Lower leg skin (tissue), 4 donors: ENCODE data around the gene CCT6B. TPM values are rescaled to one million over a fixed set of nuclear protein-coding genes. Genes with fewer than 3 reads are reported as not detected.

Source experiments
- DNase-seq, 2 donors: peaks; one replicate each; pipeline ENCODE4 v3.0.0-alpha.2; 2019; ENCODE audit warnings: low spot score in 2 of 2
- H3K4me3 ChIP-seq: fragments of 200-600 bp; sonication (generic); 2 replicates; pipeline ENCODE4 v1.5.1; 2017; ENCODE audit warnings: mild to moderate bottlenecking, low read depth; ENCODE audit not compliant: poor library complexity, severe bottlenecking
- POLR2A ChIP-seq, 2 donors: fragments of 450-650 bp; IDR thresholded peaks; one replicate each; pipeline ENCODE4 v1.6.1; 2016 to 2017; ENCODE audit warnings: antibody characterized with exemption in 2 of 2, mild to moderate bottlenecking in 1 of 2, moderate library complexity in 1 of 2
- WGBS, 2 donors: methylation state at CpG; one replicate each; pipeline ENCODE4 v1.1.5; 2018; 5-methylcytosine and 5-hydroxymethylcytosine counted together
- intact Hi-C: fragments of 100-400 bp; cut with DNase I; formaldehyde crosslinking; loops from one replicate; pipeline ENCODE4 v1.15.0; 2023; ENCODE audit warnings: low total_unique reads
- total RNA-seq, 4 donors: library from RNA; depleted of rRNA; stranded (reverse); fragments of >200 nt; gene quantifications; one replicate each; pipeline ENCODE4 v1.1.0, GENCODE V29; 2016
- TF ChIP-seq, protein P1 (sequence below), 3 donors: fragments of 450-650 bp; IDR thresholded peaks; one replicate each; pipeline ENCODE4 v1.5.1; 2016; ENCODE audit warnings: antibody characterized with exemption in 3 of 3, mild to moderate bottlenecking in 3 of 3, moderate library complexity in 2 of 3

Gene CCT6B
- total RNA-seq, 4 donors from 2014 or later = 1.3 to 3.4 (median 1.8) TPM

DNA sequence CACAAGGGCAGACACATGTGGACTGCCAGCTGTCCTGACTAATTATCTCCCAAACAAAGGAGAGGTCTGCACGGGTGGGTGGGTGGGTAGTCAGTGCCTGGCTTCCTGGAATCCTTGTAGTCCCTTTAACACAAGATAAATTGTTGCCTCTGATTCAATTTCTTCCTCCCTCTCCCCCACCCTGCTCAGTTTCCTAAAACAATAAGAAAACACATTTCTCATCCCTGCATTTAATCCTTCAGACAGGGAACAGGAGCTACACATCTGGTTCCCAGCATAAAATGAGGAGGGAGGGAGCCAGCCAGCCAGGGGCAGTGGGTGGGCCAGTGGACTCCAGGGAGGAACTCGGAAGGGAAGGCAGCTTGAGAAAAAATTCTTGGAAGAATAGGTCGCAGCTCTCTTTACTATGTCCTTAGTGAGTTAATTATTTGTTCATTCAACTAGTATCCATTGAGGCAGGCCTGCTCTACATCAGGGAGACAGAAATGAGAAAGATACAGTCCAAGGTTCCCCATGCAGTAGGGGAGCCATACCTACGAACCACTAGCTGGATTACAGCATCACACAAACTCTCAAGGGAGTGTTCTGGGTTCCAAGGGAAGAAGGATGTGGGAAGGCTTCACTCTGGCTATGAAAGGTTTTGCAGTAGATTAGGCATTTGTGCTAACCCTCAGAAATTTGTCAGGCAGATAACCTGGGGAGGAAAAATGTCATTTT lies 58.3 kb downstream of the CCT6B start:
- intact Hi-C loops = no loop called here
- H3K4me3 ChIP-seq = no peak overlapping the region
- 26 to 31% methylated on average over 4 of the region's 4 CpGs for WGBS, 2 donors
- TF ChIP-seq, protein P1, sequence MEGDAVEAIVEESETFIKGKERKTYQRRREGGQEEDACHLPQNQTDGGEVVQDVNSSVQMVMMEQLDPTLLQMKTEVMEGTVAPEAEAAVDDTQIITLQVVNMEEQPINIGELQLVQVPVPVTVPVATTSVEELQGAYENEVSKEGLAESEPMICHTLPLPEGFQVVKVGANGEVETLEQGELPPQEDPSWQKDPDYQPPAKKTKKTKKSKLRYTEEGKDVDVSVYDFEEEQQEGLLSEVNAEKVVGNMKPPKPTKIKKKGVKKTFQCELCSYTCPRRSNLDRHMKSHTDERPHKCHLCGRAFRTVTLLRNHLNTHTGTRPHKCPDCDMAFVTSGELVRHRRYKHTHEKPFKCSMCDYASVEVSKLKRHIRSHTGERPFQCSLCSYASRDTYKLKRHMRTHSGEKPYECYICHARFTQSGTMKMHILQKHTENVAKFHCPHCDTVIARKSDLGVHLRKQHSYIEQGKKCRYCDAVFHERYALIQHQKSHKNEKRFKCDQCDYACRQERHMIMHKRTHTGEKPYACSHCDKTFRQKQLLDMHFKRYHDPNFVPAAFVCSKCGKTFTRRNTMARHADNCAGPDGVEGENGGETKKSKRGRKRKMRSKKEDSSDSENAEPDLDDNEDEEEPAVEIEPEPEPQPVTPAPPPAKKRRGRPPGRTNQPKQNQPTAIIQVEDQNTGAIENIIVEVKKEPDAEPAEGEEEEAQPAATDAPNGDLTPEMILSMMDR (IDR thresholded peaks at IDR 0.05) = no peak
- TF ChIP-seq POLR2A (IDR thresholded peaks at IDR 0.05) = no peak
- no peak for DNase-seq

DNA sequence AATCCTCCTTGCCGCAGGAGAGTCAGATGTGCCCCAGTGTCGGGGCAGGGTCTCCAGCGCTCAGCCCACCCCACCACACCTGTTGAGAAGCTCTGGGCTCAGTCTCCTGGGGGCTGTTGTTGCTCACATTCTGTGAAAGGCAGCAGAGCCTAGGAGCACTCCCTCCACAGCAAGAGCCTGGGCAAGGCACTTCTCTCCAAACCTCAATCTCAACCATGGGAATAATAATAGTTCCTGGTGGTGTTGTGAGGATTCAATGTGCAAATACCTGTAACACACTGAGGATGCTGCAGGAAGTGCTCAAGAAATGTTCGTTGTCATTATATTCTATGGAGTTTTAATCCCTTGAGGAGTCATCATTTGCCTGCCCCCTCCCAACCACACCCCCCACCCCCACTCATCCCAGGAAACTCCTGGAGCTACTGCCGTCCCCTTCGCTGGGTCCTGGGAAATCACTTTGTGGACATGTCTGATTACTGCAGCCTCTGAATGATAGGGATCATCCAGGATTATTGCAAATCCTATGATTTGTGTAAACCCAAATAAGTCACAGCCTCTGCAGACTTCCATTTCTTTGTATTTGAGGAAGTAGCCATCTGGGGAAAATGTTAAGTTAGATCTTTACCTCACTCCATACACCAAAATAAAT lies 61.5 kb downstream of the CCT6B start:
- H3K4me3 ChIP-seq = no peak overlapping the region
- TF ChIP-seq, protein P1 (IDR thresholded peaks at IDR 0.05) = no peak
- no peak for TF ChIP-seq POLR2A (IDR thresholded peaks at IDR 0.05)
- no peak for DNase-seq
- 78 to 81% methylated on average over 6 of the region's 6 CpGs for WGBS, 2 donors
- intact Hi-C loops = loop anchor here (10.0 kb wide), 1 partner anchor 245 kb away; no protein-coding TSS in a partner anchor

DNA sequence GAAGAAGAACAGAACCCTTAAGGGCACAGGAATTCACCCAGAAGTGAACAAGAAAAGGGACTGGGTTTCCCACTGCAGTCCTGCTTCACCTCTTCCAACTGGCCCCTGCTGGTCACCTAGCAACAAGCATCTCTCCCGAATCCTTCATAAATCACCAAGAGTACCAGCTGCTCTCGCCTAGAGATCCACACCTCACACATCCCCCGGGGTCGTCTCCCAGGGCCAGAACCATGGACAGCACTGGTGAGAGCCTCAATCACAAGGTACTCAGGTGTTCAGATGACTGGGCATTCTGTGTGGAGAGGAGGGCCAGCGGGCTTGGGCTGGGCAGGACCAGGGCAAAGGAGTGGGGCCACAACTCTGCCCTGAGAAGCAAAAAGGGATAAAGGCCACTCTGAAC lies 65.9 kb downstream of the CCT6B start:
- TF ChIP-seq POLR2A (IDR thresholded peaks at IDR 0.05) = no peak
- TF ChIP-seq, protein P1 (IDR thresholded peaks at IDR 0.05) = no peak
- 16 to 21% methylated on average over 5 of the region's 5 CpGs for WGBS, 2 donors
- intact Hi-C loops = loop anchor here (10.0 kb wide), 1 partner anchor 241 kb away; no protein-coding TSS in a partner anchor
- DNase-seq = no peak
- H3K4me3 ChIP-seq = no peak overlapping the region

DNA sequence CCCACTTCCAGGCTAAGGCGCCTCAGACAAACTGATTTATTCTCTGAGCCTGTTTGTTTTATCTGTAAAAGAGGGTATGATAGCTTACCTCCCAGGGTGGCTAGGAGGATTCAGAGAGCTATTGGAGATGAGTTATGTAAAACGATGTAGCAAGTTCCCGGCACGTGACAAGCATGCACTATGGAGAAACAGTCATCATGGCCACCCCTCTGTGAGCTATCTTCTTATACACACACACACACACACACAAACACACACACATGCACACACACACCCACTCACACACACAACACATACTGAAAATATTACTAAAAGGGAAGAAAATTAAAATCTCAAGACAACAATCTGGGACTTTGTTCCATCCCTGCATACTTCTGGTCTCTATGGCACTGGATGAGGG lies 66.3 kb downstream of the CCT6B start:
- 88 to 98% methylated on average over 4 of the region's 4 CpGs for WGBS, 2 donors
- DNase-seq = no peak

DNA sequence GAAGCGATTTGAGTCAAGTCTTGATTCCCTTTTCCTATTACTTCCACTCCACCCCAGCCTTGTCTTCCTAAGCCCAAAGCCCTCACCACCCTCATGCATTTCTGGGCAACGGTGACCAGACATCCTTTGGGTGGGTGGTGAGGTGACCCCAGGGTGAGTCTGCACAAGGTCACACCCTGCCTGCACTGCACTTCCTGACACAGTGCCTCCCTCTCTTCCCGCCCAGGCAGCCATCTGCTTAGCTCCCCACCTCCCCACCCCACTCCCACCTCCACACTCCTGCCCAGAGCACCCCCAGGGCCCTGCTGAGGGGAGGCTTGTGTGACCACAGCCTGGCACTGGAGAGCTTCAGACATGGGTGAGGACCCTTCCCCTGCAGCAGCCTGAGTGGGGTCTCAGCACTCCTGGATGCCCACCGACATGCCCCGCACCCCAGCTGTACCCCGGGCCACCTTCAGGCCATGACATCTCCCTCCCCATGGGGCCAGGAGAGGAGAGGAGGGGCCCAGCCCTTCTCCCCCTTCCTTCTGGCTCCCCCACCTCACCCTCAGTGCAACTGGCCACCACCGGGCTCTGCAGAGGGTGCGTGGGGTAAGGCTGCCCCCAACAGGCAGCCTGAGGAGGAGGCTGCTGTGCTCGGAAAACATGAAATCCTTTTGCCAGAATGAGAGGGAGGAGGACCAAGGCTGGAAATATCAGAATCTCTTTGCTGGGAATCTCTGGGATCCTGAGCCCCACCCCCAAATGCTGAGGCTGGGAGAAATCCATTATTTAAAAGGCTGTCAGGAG lies 68.6 kb downstream of the CCT6B start:
- 24 to 36% methylated on average over 9 of the region's 9 CpGs for WGBS, 2 donors
- no peak overlapping the region for H3K4me3 ChIP-seq
- TF ChIP-seq POLR2A (IDR thresholded peaks at IDR 0.05) = no peak
- TF ChIP-seq, protein P1 (IDR thresholded peaks at IDR 0.05) = no peak
- intact Hi-C loops = loop anchor here (10.0 kb wide), 1 partner anchor 238 kb away; no protein-coding TSS in a partner anchor
- DNase-seq = no peak

More for the DNA sequence above, 66.3 kb downstream of the CCT6B start:
- no peak for TF ChIP-seq POLR2A (IDR thresholded peaks at IDR 0.05)
- TF ChIP-seq, protein P1 (IDR thresholded peaks at IDR 0.05) = no peak
- no peak overlapping the region for H3K4me3 ChIP-seq
- intact Hi-C loops = loop anchor here (10.0 kb wide), 1 partner anchor 240 kb away; no protein-coding TSS in a partner anchor
